GM13977 (cell line): Measurements from ENCODE around the gene METTL23.
"Not testable (repeated sequence)": the region's sequence is repeated elsewhere in the genome, so short reads cannot be mapped to it uniquely, and the experiment has no call there.

ENCODE experiments used
- DNase-seq: peaks from one replicate; pipeline ENCODE4 v3.0.0; 2012; ENCODE audit warnings: low spot score
- in situ Hi-C: fragments of 300-500 bp; cut with MboI; formaldehyde crosslinking; loops from one replicate; pipeline ENCODE4 v1.12.0; 2022; ENCODE audit warnings: low sequenced_read_pairs, low pct_unique_long_range_greater_than_20kb, mixed read lengths, inconsistent platforms; ENCODE audit not compliant: unreplicated experiment
- TF ChIP-seq, protein P1 (sequence below): IDR thresholded peaks from 2 replicates; pipeline ENCODE4 v1.5.1; 2012; ENCODE audit warnings: mild to moderate bottlenecking, control low read depth; ENCODE audit not compliant: insufficient read depth; ENCODE audit errors: extremely low read depth, missing control alignments

METTL23 gene

GRCh38 chr17:76744747-76745146 lies 18.1 kb downstream of the METTL23 start:
- no peak for DNase-seq
- TF ChIP-seq, protein P1, sequence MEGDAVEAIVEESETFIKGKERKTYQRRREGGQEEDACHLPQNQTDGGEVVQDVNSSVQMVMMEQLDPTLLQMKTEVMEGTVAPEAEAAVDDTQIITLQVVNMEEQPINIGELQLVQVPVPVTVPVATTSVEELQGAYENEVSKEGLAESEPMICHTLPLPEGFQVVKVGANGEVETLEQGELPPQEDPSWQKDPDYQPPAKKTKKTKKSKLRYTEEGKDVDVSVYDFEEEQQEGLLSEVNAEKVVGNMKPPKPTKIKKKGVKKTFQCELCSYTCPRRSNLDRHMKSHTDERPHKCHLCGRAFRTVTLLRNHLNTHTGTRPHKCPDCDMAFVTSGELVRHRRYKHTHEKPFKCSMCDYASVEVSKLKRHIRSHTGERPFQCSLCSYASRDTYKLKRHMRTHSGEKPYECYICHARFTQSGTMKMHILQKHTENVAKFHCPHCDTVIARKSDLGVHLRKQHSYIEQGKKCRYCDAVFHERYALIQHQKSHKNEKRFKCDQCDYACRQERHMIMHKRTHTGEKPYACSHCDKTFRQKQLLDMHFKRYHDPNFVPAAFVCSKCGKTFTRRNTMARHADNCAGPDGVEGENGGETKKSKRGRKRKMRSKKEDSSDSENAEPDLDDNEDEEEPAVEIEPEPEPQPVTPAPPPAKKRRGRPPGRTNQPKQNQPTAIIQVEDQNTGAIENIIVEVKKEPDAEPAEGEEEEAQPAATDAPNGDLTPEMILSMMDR = no peak
- in situ Hi-C loops = no loop called here

- in situ Hi-C loops, DNase-seq: not testable (repeated sequence)
These were observed 19.1 kb downstream of the METTL23 start for GRCh38 chr17:76745785-76746184.

GRCh38 chr17:76747716-76748363 lies 21.2 kb downstream of the METTL23 start:
- TF ChIP-seq, protein P1 = no peak
- no peak for DNase-seq
- in situ Hi-C loops = no loop called here

- TF ChIP-seq, protein P1 = no peak
- no peak for DNase-seq
- in situ Hi-C loops = no loop called here
These were observed 22.0 kb downstream of the METTL23 start for GRCh38 chr17:76748657-76749056.

- TF ChIP-seq, protein P1 = no peak
- in situ Hi-C loops = no loop called here
- DNase-seq = no peak
These were observed 24.9 kb downstream of the METTL23 start for GRCh38 chr17:76751416-76751993.

DNA sequence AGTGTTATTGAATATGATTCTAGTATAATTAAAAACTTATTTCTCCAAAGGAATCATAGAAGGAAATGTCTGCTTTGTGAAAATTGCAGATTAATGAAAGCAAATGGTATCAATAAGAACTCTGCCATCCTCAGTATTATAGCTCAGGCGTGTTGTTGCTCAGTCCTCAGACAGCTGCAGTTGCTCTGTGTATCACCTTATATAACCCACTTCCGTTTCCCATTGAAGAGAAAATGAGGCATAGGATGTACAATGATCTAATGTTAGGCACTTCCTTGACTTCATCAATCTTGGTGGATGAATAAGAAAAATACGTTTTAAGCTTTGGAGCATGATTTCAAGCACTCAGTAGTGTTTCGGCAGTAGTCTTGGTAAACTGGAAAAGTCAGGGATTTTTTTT lies 25.4 kb downstream of the METTL23 start:
- in situ Hi-C loops = no loop called here
- TF ChIP-seq, protein P1 = no peak
- no peak for DNase-seq

GRCh38 chr17:76753061-76753961 lies 26.7 kb downstream of the METTL23 start:
- TF ChIP-seq, protein P1 = no peak
- in situ Hi-C loops = no loop called here
- DNase-seq = no peak
